Measurements from ENCODE around the gene TSC22D2.

Gene TSC22D2

GRCh38 chr3:150423761-150424160, 15.7 kb downstream of the TSC22D2 start:
- DNase-seq (ENCODE audit: extremely low spot score): no peak
- ChIA-PET POLR2A (no interaction called here), CTCF (no interaction called here)
- TF ChIP-seq SUZ12 (IDR thresholded peaks at IDR 0.05) (no peak), BHLHE40 (IDR thresholded peaks at IDR 0.05; ENCODE audit: borderline replicate concordance) (no peak), TARDBP (IDR thresholded peaks at IDR 0.05) (no peak), ZNF384 (IDR thresholded peaks at IDR 0.05) (no peak), CTBP1 (IDR thresholded peaks at IDR 0.05; ENCODE audit: borderline replicate concordance) (no peak), SP1 (IDR thresholded peaks at IDR 0.05) (no peak), ELF4 (IDR thresholded peaks at IDR 0.05) (no peak), ARNT (IDR thresholded peaks at IDR 0.05) (no peak), HDGF (IDR thresholded peaks at IDR 0.05; ENCODE audit: borderline replicate concordance) (no peak), FOXM1 (IDR thresholded peaks at IDR 0.05; ENCODE audit: borderline replicate concordance) (no peak), PKNOX1 (IDR thresholded peaks at IDR 0.05) (no peak), FOXK2 (IDR thresholded peaks at IDR 0.05) (no peak), L3MBTL2 (conservative IDR thresholded peaks at IDR 0.05) (no peak), FOXA1 (IDR thresholded peaks at IDR 0.05) (no peak), LEF1 (IDR thresholded peaks at IDR 0.05; ENCODE audit: borderline replicate concordance) (no peak), NFRKB (IDR thresholded peaks at IDR 0.05) (no peak)

- TF ChIP-seq NFRKB (IDR thresholded peaks at IDR 0.05) (no peak), FOXK2 (IDR thresholded peaks at IDR 0.05) (no peak), ARNT (IDR thresholded peaks at IDR 0.05) (no peak), BHLHE40 (IDR thresholded peaks at IDR 0.05; ENCODE audit: borderline replicate concordance) (no peak), SP1 (IDR thresholded peaks at IDR 0.05) (no peak), FOXA1 (IDR thresholded peaks at IDR 0.05) (no peak), TARDBP (IDR thresholded peaks at IDR 0.05) (no peak), PKNOX1 (IDR thresholded peaks at IDR 0.05) (no peak), ZNF384 (IDR thresholded peaks at IDR 0.05) (no peak), ELF4 (IDR thresholded peaks at IDR 0.05) (no peak), FOXM1 (IDR thresholded peaks at IDR 0.05; ENCODE audit: borderline replicate concordance) (no peak), SUZ12 (IDR thresholded peaks at IDR 0.05) (no peak), HDGF (IDR thresholded peaks at IDR 0.05; ENCODE audit: borderline replicate concordance) (no peak), L3MBTL2 (conservative IDR thresholded peaks at IDR 0.05) (no peak), LEF1 (IDR thresholded peaks at IDR 0.05; ENCODE audit: borderline replicate concordance) (no peak), CTBP1 (IDR thresholded peaks at IDR 0.05; ENCODE audit: borderline replicate concordance) (no peak)
- DNase-seq (ENCODE audit: extremely low spot score): no peak
- CTCF ChIA-PET: interaction anchor here (0.9 to 1.5 kb wide), 2 partner anchors 15 to 187 kb away, joined by 3 read pairs; no protein-coding TSS in a partner anchor
- POLR2A ChIA-PET: interaction anchor here (1.0 to 2.0 kb wide), 2 partner anchors 14 to 18 kb away, joined by 3 to 4 read pairs; partner anchors contain the start of gene TSC22D2
These were observed 18.2 kb downstream of the TSC22D2 start for GRCh38 chr3:150426292-150426691.

GRCh38 chr3:150428562-150428961, 20.5 kb downstream of the TSC22D2 start:
- ChIA-PET CTCF (no interaction called here), POLR2A (interaction anchor here (1.6 kb wide), 1 partner anchor 19 kb away, joined by 5 read pairs; no protein-coding TSS in a partner anchor)
- no peak for DNase-seq (ENCODE audit: extremely low spot score)
- TF ChIP-seq ARNT (IDR thresholded peaks at IDR 0.05) (no peak), FOXM1 (IDR thresholded peaks at IDR 0.05; ENCODE audit: borderline replicate concordance) (no peak), SP1 (IDR thresholded peaks at IDR 0.05) (no peak), ZNF384 (IDR thresholded peaks at IDR 0.05) (no peak), L3MBTL2 (conservative IDR thresholded peaks at IDR 0.05) (no peak), SUZ12 (IDR thresholded peaks at IDR 0.05) (no peak), ELF4 (IDR thresholded peaks at IDR 0.05) (no peak), BHLHE40 (IDR thresholded peaks at IDR 0.05; ENCODE audit: borderline replicate concordance) (no peak), PKNOX1 (IDR thresholded peaks at IDR 0.05) (no peak), NFRKB (IDR thresholded peaks at IDR 0.05) (no peak), CTBP1 (IDR thresholded peaks at IDR 0.05; ENCODE audit: borderline replicate concordance) (no peak), HDGF (IDR thresholded peaks at IDR 0.05; ENCODE audit: borderline replicate concordance) (no peak)

GRCh38 chr3:150429767-150430671, 21.9 kb downstream of the TSC22D2 start:
- CTCF ChIA-PET: interaction anchor here (0.6 kb wide), 1 partner anchor 657 kb away, joined by 3 read pairs; no protein-coding TSS in a partner anchor
- POLR2A ChIA-PET: interaction anchor here (1.6 kb wide), 1 partner anchor 20 kb away, joined by 5 read pairs; no protein-coding TSS in a partner anchor
- no peak for TF ChIP-seq TARDBP (IDR thresholded peaks at IDR 0.05)
- TF ChIP-seq BHLHE40 (IDR thresholded peaks at IDR 0.05; ENCODE audit: borderline replicate concordance): no peak
- no peak for TF ChIP-seq FOXM1 (IDR thresholded peaks at IDR 0.05; ENCODE audit: borderline replicate concordance)
- no peak for TF ChIP-seq ZNF384 (IDR thresholded peaks at IDR 0.05)
- TF ChIP-seq ARNT (IDR thresholded peaks at IDR 0.05): no peak
- DNase-seq (ENCODE audit: extremely low spot score): no peak

- ChIA-PET CTCF (no interaction called here), POLR2A (no interaction called here)
- no peak for DNase-seq (ENCODE audit: extremely low spot score)
- no peak for TF ChIP-seq HDGF (IDR thresholded peaks at IDR 0.05; ENCODE audit: borderline replicate concordance)
- TF ChIP-seq SUZ12 (IDR thresholded peaks at IDR 0.05): no peak
- no peak for TF ChIP-seq SP1 (IDR thresholded peaks at IDR 0.05)
- TF ChIP-seq NFRKB (IDR thresholded peaks at IDR 0.05): no peak
- TF ChIP-seq FOXA1 (IDR thresholded peaks at IDR 0.05): no peak
- TF ChIP-seq ZNF384 (IDR thresholded peaks at IDR 0.05): no peak
These were observed 25.2 kb downstream of the TSC22D2 start for GRCh38 chr3:150433347-150433746.

GRCh38 chr3:150434234-150434633, 26.1 kb downstream of the TSC22D2 start:
- DNase-seq (ENCODE audit: extremely low spot score): no peak
- TF ChIP-seq CTBP1 (IDR thresholded peaks at IDR 0.05; ENCODE audit: borderline replicate concordance) (no peak), BHLHE40 (IDR thresholded peaks at IDR 0.05; ENCODE audit: borderline replicate concordance) (no peak), FOXA1 (IDR thresholded peaks at IDR 0.05) (no peak), FOXK2 (IDR thresholded peaks at IDR 0.05) (no peak), PKNOX1 (IDR thresholded peaks at IDR 0.05) (no peak), SP1 (IDR thresholded peaks at IDR 0.05) (no peak), NFRKB (IDR thresholded peaks at IDR 0.05) (no peak), SUZ12 (IDR thresholded peaks at IDR 0.05) (no peak)
- ChIA-PET CTCF (no interaction called here), POLR2A (no interaction called here)
